ENCODE data around the gene DCN.

Gene DCN

GRCh38 chr12:91126516-91126915 is 56.1 kb downstream of the DCN start:
- no peak overlapping the region for H3K27ac ChIP-seq
- TF ChIP-seq CTCF (conservative IDR thresholded peaks at IDR 0.05) (no peak), ZFX (IDR thresholded peaks at IDR 0.05) (no peak)

- no peak overlapping the region for H3K27ac ChIP-seq
Observed at GRCh38 chr12:91123236-91123916, 59.2 kb downstream of the DCN start.

GRCh38 chr12:91120781-91121180 is 61.8 kb downstream of the DCN start:
- H3K27ac ChIP-seq: no peak overlapping the region
- TF ChIP-seq ZFX (IDR thresholded peaks at IDR 0.05): no peak
- no peak for TF ChIP-seq CTCF (conservative IDR thresholded peaks at IDR 0.05)

More at GRCh38 chr12:91123236-91123916, 59.2 kb downstream of the DCN start:
- no peak for TF ChIP-seq CTCF (conservative IDR thresholded peaks at IDR 0.05)
- TF ChIP-seq ZFX (IDR thresholded peaks at IDR 0.05): no peak

GRCh38 chr12:91119089-91119488 is 63.5 kb downstream of the DCN start:
- H3K27ac ChIP-seq: no peak overlapping the region
- TF ChIP-seq ZFX (IDR thresholded peaks at IDR 0.05): no peak
- no peak for TF ChIP-seq CTCF (conservative IDR thresholded peaks at IDR 0.05)

- H3K27ac ChIP-seq: no peak overlapping the region
- no peak for TF ChIP-seq ZFX (IDR thresholded peaks at IDR 0.05)
- no peak for TF ChIP-seq CTCF (conservative IDR thresholded peaks at IDR 0.05)
Observed at GRCh38 chr12:91113621-91114020, 69.0 kb downstream of the DCN start.

GRCh38 chr12:91111366-91112325 is 71.0 kb downstream of the DCN start, which contains the start of gene LUM:
Gene LUM (minus strand): TSS chr12:91111494. CDS start chr12:91108979, 2,515 bp downstream.
- H3K27ac ChIP-seq: no peak within 1 kb of the TSS

More at GRCh38 chr12:91111366-91112325, 71.0 kb downstream of the DCN start, which contains the start of gene LUM:
- TF ChIP-seq CTCF (conservative IDR thresholded peaks at IDR 0.05): no peak
- TF ChIP-seq ZFX (IDR thresholded peaks at IDR 0.05): no peak
